Bronchial epithelial cell (primary cell): ENCODE results near the gene MLLT1. TPM values are rescaled to one million over a fixed set of nuclear protein-coding genes. Genes with fewer than 3 reads are reported as not detected.

Experiments used
- DNase-seq: peaks from one replicate; pipeline ENCODE4 v3.0.0-alpha.2; 2010; ENCODE audit warnings: low read depth
- FAIRE-seq: peaks from 2 replicates; lab custom pipeline; 2011; peaks lifted over from hg19 to GRCh38; lab: Jason Lieb, UNC
- H3K27me3 ChIP-seq: 2 replicates; pipeline ENCODE4 v1.5.1; 2011; ENCODE audit warnings: low read length; ENCODE audit not compliant: control insufficient read depth, insufficient read depth
- H3K36me3 ChIP-seq: 2 replicates; pipeline ENCODE4 v1.5.1; 2011; ENCODE audit warnings: low read length; ENCODE audit not compliant: control insufficient read depth, insufficient read depth
- H3K4me3 ChIP-seq: 2 replicates; pipeline ENCODE4 v1.5.1; 2011; ENCODE audit warnings: mild to moderate bottlenecking, low read depth, low read length, control low read depth
- total RNA-seq: library from RNA; depleted of rRNA; stranded (reverse); fragments of >200 nt; gene quantifications from 2 replicates; pipeline ENCODE4 v1.2.1, GENCODE V29; 2014
- TF ChIP-seq, protein P1 (sequence below): IDR thresholded peaks from 2 replicates; pipeline ENCODE4 v1.5.1; 2011; ENCODE audit warnings: mild to moderate bottlenecking, moderate library complexity, low read length, control low read depth, inconsistent platforms; ENCODE audit not compliant: insufficient read depth, severe bottlenecking

Gene MLLT1
- total RNA-seq, 1 donor from 2014 or later = 2.6 TPM

DNA sequence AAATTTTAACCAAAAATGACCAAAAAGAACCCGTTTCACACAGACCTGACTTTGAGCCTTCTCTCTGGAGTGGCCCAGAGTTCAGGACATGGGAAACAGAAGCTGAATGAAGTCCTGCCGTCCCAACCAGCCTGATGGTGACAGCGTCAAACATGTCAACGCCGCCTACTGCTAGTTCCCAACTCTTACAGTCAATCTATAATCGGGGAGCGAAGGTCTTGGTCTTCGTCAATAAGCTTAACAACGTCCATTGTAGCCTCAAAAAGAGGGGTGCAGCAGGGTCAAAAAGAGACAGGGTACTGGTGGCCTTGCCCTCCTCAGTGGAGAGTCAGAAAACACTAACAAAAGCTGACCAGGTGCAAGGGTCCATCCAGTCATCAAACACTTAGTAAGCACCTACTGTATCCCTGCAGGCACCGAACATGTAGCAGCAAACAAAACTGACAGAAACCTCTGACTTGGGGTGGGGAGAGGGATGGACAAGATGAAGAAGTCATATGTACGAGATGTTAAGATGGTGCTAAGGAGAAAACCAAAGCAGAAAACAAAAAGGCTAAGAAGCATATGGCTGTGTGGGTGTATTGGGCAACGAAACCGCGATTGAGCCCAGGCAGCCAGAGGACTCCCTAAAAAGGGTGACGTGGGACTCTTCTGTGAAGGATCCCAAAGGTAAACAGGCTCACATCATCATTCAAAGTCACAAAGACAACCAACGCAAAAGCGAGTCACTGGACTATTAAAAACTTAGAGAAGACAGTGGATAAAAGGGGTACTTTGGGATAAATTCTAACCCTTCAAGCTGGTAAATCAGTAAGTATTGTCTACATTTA, 12.0 kb downstream of the MLLT1 start:
- Histone ChIP-seq H3K27me3 (no peaks in the 10 kb centered on the region), H3K4me3 (no peak overlapping the region), H3K36me3 (peaks cover 9% of the 10 kb centered on the region)
- FAIRE-seq (peak; percentile 73), DNase-seq (no peak)
- TF ChIP-seq, protein P1, sequence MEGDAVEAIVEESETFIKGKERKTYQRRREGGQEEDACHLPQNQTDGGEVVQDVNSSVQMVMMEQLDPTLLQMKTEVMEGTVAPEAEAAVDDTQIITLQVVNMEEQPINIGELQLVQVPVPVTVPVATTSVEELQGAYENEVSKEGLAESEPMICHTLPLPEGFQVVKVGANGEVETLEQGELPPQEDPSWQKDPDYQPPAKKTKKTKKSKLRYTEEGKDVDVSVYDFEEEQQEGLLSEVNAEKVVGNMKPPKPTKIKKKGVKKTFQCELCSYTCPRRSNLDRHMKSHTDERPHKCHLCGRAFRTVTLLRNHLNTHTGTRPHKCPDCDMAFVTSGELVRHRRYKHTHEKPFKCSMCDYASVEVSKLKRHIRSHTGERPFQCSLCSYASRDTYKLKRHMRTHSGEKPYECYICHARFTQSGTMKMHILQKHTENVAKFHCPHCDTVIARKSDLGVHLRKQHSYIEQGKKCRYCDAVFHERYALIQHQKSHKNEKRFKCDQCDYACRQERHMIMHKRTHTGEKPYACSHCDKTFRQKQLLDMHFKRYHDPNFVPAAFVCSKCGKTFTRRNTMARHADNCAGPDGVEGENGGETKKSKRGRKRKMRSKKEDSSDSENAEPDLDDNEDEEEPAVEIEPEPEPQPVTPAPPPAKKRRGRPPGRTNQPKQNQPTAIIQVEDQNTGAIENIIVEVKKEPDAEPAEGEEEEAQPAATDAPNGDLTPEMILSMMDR = no peak

DNA sequence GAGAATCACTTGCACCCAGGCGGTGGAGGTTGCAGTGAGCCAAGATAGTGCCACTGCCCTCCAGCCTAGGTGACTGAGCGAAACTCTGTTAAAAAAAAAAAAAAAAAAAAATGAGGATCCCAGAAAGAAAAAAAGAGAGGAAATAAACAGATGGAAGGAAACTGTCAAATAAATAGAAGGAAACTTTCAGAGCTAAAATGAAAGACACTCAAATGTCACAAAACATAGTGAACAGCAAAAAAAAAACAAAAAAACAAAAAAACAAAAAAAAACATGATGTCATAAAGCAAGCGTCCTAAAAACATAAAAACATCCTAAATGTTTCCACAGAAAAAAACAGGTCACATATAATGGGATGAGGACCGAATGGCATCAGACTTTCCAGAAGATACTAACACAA, 15.0 kb downstream of the MLLT1 start:
- Histone ChIP-seq H3K36me3 (peaks cover 18% of the 10 kb centered on the region), H3K27me3 (no peaks in the 10 kb centered on the region), H3K4me3 (no peak overlapping the region)
- TF ChIP-seq, protein P1 = no peak
- no peak for FAIRE-seq
- no peak for DNase-seq

GRCh38 chr19:6263735-6264444, 15.9 kb downstream of the MLLT1 start:
- Histone ChIP-seq H3K27me3 (no peaks in the 10 kb centered on the region), H3K4me3 (no peak overlapping the region), H3K36me3 (peaks cover 20% of the 10 kb centered on the region)
- TF ChIP-seq, protein P1 = no peak
- FAIRE-seq (no peak), DNase-seq (no peak)

- H3K4me3 ChIP-seq = no peak overlapping the region
- FAIRE-seq (no peak), DNase-seq (no peak)
- TF ChIP-seq, protein P1 = no peak
- no peaks in the 10 kb centered on the region for H3K27me3 ChIP-seq
- H3K36me3 ChIP-seq = peaks cover 21% of the 10 kb centered on the region
Measured at GRCh38 chr19:6263306-6263705, 16.5 kb downstream of the MLLT1 start.

- TF ChIP-seq, protein P1 = no peak
- Histone ChIP-seq H3K4me3 (no peak overlapping the region), H3K36me3 (peaks cover 21% of the 10 kb centered on the region), H3K27me3 (no peaks in the 10 kb centered on the region)
- DNase-seq (no peak), FAIRE-seq (no peak)
Measured at GRCh38 chr19:6262519-6262918, 17.3 kb downstream of the MLLT1 start.
